Neural cell (in vitro differentiated cells): ENCODE results near the gene CDH4. TPM values are rescaled to one million over a fixed set of nuclear protein-coding genes. Genes with fewer than 3 reads are reported as not detected.

Experiments used
- H2AFZ ChIP-seq: fragments of 200-600, 300-800 bp; sonication (generic), shearing (Covaris generic); 2 replicates; pipeline ENCODE4 v1.6.0; 2014; ENCODE audit warnings: low read depth, mild to moderate bottlenecking, antibody characterized with exemption, low read length, moderate library complexity
- H3F3A ChIP-seq: fragments of 200-600 bp; shearing (Covaris generic); 2 replicates; pipeline ENCODE4 v1.6.1; 2016; ENCODE audit warnings: mild to moderate bottlenecking, moderate library complexity, mixed read lengths, antibody characterized with exemption, low read length; ENCODE audit not compliant: insufficient read depth, poor library complexity, severe bottlenecking
- H3K27ac ChIP-seq: fragments of 200-600, 300-800 bp; sonication (generic), shearing (Covaris generic); 2 replicates; pipeline ENCODE4 v1.5.1; 2014; ENCODE audit warnings: mild to moderate bottlenecking, low read length, moderate library complexity
- H3K27me3 ChIP-seq: fragments of 300-800, 200-600 bp; sonication (generic), shearing (Covaris generic); 2 replicates; pipeline ENCODE4 v1.6.0; 2014; ENCODE audit warnings: mild to moderate bottlenecking, low read depth, low read length, moderate library complexity; ENCODE audit not compliant: insufficient read depth
- H3K36me3 ChIP-seq: fragments of 300-800, 200-600 bp; sonication (generic), shearing (Covaris generic); 2 replicates; pipeline ENCODE4 v1.5.1; 2014; ENCODE audit warnings: mild to moderate bottlenecking, antibody characterized with exemption, low read length, moderate library complexity; ENCODE audit not compliant: insufficient read depth
- H3K4me2 ChIP-seq: fragments of 300-800, 200-600 bp; sonication (generic), shearing (Covaris generic); 2 replicates; pipeline ENCODE4 v1.6.0; 2014; ENCODE audit warnings: mild to moderate bottlenecking, low read length
- H3K4me3 ChIP-seq: fragments of 300-800, 200-600 bp; sonication (generic), shearing (Covaris generic); 2 replicates; pipeline ENCODE4 v1.5.1; 2014; ENCODE audit warnings: mild to moderate bottlenecking, low read length, moderate library complexity
- H3K79me2 ChIP-seq: fragments of 200-600 bp; shearing (Covaris generic); replicated peaks from 2 replicates; pipeline ENCODE4 v1.6.0; 2014; ENCODE audit warnings: mild to moderate bottlenecking, low read length, moderate library complexity; ENCODE audit not compliant: insufficient read depth
- H3K9ac ChIP-seq: fragments of 300-800, 200-600 bp; sonication (generic), shearing (Covaris generic); 2 replicates; pipeline ENCODE4 v1.6.1; 2016; ENCODE audit warnings: mild to moderate bottlenecking, low read length, mixed read lengths
- H3K9me2 ChIP-seq: fragments of 200-600 bp; shearing (Covaris generic); 2 replicates; pipeline ENCODE4 v1.6.1; 2016; ENCODE audit warnings: mild to moderate bottlenecking, low read length, mixed read lengths; ENCODE audit not compliant: insufficient read depth
- H3K9me3 ChIP-seq: fragments of 200-600, 300-800 bp; sonication (generic), shearing (Covaris generic); 2 replicates; pipeline ENCODE4 v1.6.1; 2016; ENCODE audit warnings: mild to moderate bottlenecking, mixed run types, low read length, moderate library complexity, mixed read lengths
- H4K20me1 ChIP-seq: fragments of 200-600 bp; shearing (Covaris generic); 2 replicates; pipeline ENCODE4 v1.6.1; 2016; ENCODE audit warnings: mild to moderate bottlenecking, mixed run types; ENCODE audit not compliant: insufficient read depth
- EP300 ChIP-seq: fragments of 450-650 bp; conservative IDR thresholded peaks from 2 replicates; pipeline ENCODE4 v1.6.1; 2014; ENCODE audit warnings: antibody characterized with exemption, mild to moderate bottlenecking, moderate library complexity; ENCODE audit not compliant: poor library complexity, severe bottlenecking
- EZH2 ChIP-seq: fragments of 200-600, 300-800 bp; shearing (Covaris generic), sonication (generic); IDR thresholded peaks from 2 replicates; pipeline ENCODE4 v1.6.1; 2014; ENCODE audit warnings: antibody characterized with exemption, low read length, borderline replicate concordance, mild to moderate bottlenecking; ENCODE audit not compliant: insufficient read depth, poor library complexity, severe bottlenecking
- MXI1 ChIP-seq: fragments of 450-650 bp; conservative IDR thresholded peaks from 2 replicates; pipeline ENCODE4 v1.6.1; 2014; ENCODE audit warnings: antibody characterized with exemption, mild to moderate bottlenecking; ENCODE audit not compliant: poor library complexity, severe bottlenecking
- POLR2AphosphoS5 ChIP-seq: IDR thresholded peaks from 2 replicates; pipeline ENCODE4 v1.6.1; 2012
- RAD21 ChIP-seq: fragments of 450-650 bp; conservative IDR thresholded peaks from 2 replicates; pipeline ENCODE4 v1.6.1; 2014; ENCODE audit warnings: antibody characterized with exemption, mild to moderate bottlenecking, moderate library complexity
- REST ChIP-seq: IDR thresholded peaks from 2 replicates; pipeline ENCODE4 v1.6.1; 2012; ENCODE audit warnings: borderline replicate concordance
- SMC3 ChIP-seq: fragments of 450-650 bp; conservative IDR thresholded peaks from 2 replicates; pipeline ENCODE4 v1.6.1; 2014; ENCODE audit warnings: antibody characterized with exemption, mild to moderate bottlenecking, moderate library complexity; ENCODE audit not compliant: poor library complexity
- TAF1 ChIP-seq: IDR thresholded peaks from 2 replicates; pipeline ENCODE4 v1.6.1; 2012; ENCODE audit warnings: low read depth
- polyA plus RNA-seq: library from polyadenylated mRNA; depleted of rRNA; stranded (reverse); fragments of >200 nt; gene quantifications from 2 replicates; pipeline ENCODE4 v1.2.3, GENCODE V29; 2014
- TF ChIP-seq, protein P1 (sequence below): fragments of 450-650 bp; IDR thresholded peaks from 2 replicates; pipeline ENCODE4 v1.5.1; 2014; ENCODE audit warnings: antibody characterized with exemption, mild to moderate bottlenecking, moderate library complexity; ENCODE audit not compliant: poor library complexity, severe bottlenecking

The CDH4 gene
- polyA plus RNA-seq, 1 donor from 2014 or later = 24.6 TPM

DNA sequence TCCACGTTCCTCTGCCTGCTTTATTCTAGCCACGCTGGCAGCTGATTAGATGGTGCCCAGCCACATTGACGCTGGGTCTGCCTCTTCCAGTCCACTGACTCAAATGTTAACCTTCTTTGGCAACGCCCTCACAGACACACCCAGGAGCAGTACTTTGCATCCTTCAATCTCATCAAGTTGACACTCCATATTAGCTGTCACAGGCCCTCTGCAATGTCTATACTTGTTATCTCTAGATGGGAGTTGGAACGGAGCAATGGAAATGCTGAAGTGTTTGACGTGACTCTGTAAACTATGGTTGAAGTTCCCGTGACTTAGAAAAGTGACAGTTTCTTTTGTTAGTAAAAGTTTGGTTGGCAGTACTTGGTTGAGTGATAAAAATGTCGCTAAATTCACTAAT lies 291.0 kb downstream of the CDH4 start:
- H2AFZ ChIP-seq = no peak overlapping the region
- H3F3A ChIP-seq = no peaks in the 10 kb centered on the region
- H3K79me2 ChIP-seq = no peaks in the 10 kb centered on the region
- H3K4me2 ChIP-seq = no peak overlapping the region
- no peaks in the 10 kb centered on the region for H3K36me3 ChIP-seq
- H3K9me3 ChIP-seq = no peaks in the 10 kb centered on the region
- TF ChIP-seq EP300 (no peak), TAF1 (no peak), REST (no peak)
- H3K27me3 ChIP-seq = no peaks in the 10 kb centered on the region
- no peaks in the 10 kb centered on the region for H4K20me1 ChIP-seq
- H3K27ac ChIP-seq = no peak overlapping the region
- H3K4me3 ChIP-seq = no peak overlapping the region
- no peak overlapping the region for H3K9ac ChIP-seq
- no peaks in the 10 kb centered on the region for H3K9me2 ChIP-seq

- H2AFZ ChIP-seq = no peak overlapping the region
- H3F3A ChIP-seq = no peaks in the 10 kb centered on the region
- H3K4me2 ChIP-seq = no peak overlapping the region
- H3K9ac ChIP-seq = no peak overlapping the region
- H3K4me3 ChIP-seq = no peak overlapping the region
- no peak overlapping the region for H3K27ac ChIP-seq
- no peaks in the 10 kb centered on the region for H3K27me3 ChIP-seq
- H3K36me3 ChIP-seq = no peaks in the 10 kb centered on the region
- no peaks in the 10 kb centered on the region for H3K9me2 ChIP-seq
- no peaks in the 10 kb centered on the region for H4K20me1 ChIP-seq
- H3K9me3 ChIP-seq = no peaks in the 10 kb centered on the region
- H3K79me2 ChIP-seq = no peaks in the 10 kb centered on the region
- TF ChIP-seq POLR2AphosphoS5 (no peak), MXI1 (no peak), RAD21 (no peak), SMC3 (no peak), TAF1 (no peak), EZH2 (no peak), EP300 (no peak), REST (no peak)
- TF ChIP-seq, protein P1, sequence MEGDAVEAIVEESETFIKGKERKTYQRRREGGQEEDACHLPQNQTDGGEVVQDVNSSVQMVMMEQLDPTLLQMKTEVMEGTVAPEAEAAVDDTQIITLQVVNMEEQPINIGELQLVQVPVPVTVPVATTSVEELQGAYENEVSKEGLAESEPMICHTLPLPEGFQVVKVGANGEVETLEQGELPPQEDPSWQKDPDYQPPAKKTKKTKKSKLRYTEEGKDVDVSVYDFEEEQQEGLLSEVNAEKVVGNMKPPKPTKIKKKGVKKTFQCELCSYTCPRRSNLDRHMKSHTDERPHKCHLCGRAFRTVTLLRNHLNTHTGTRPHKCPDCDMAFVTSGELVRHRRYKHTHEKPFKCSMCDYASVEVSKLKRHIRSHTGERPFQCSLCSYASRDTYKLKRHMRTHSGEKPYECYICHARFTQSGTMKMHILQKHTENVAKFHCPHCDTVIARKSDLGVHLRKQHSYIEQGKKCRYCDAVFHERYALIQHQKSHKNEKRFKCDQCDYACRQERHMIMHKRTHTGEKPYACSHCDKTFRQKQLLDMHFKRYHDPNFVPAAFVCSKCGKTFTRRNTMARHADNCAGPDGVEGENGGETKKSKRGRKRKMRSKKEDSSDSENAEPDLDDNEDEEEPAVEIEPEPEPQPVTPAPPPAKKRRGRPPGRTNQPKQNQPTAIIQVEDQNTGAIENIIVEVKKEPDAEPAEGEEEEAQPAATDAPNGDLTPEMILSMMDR = no peak
Observed at GRCh38 chr20:61543931-61544745, 292.1 kb downstream of the CDH4 start.
